NT2/D1 (cell line): Measurements from ENCODE around the gene FASN.
"Not testable (repeated sequence)": the region's sequence is repeated elsewhere in the genome, so short reads cannot be mapped to it uniquely, and the experiment has no call there.

Experiments
- DNase-seq: peaks from one replicate; pipeline ENCODE4 v3.0.0-alpha.2; 2011; ENCODE audit warnings: low read depth, low spot score
- H3K27me3 ChIP-seq: 2 replicates; pipeline ENCODE4 v1.6.0; 2011; ENCODE audit warnings: mild to moderate bottlenecking; ENCODE audit not compliant: insufficient read length, insufficient read depth
- H3K36me3 ChIP-seq: 2 replicates; pipeline ENCODE4 v1.6.1; 2011; ENCODE audit warnings: mild to moderate bottlenecking, low read length, mixed read lengths; ENCODE audit not compliant: insufficient read depth, insufficient read length
- H3K4me1 ChIP-seq: 2 replicates; pipeline ENCODE4 v1.5.1; 2011; ENCODE audit not compliant: insufficient read depth, insufficient read length
- H3K4me3 ChIP-seq: 2 replicates; pipeline ENCODE4 v1.5.1; 2011; ENCODE audit warnings: low read depth; ENCODE audit not compliant: insufficient read length
- H3K9ac ChIP-seq: 2 replicates; pipeline ENCODE4 v1.6.0; 2011; ENCODE audit warnings: low read depth; ENCODE audit not compliant: insufficient read length
- H3K9me3 ChIP-seq: 2 replicates; pipeline ENCODE4 v1.5.1; 2011; ENCODE audit warnings: mild to moderate bottlenecking, low read length; ENCODE audit not compliant: insufficient read depth
- SUZ12 ChIP-seq: IDR thresholded peaks from 2 replicates; pipeline ENCODE4 v1.6.1; 2011; ENCODE audit not compliant: insufficient read length, insufficient read depth; ENCODE audit errors: extremely low read depth
- YY1 ChIP-seq: IDR thresholded peaks from 2 replicates; pipeline ENCODE4 v1.6.1; 2011; ENCODE audit not compliant: insufficient read length, insufficient read depth
- ZNF274 ChIP-seq: IDR thresholded peaks from 2 replicates; pipeline ENCODE4 v1.6.1; 2011; ENCODE audit warnings: mild to moderate bottlenecking, low read depth, low read length

FASN gene

DNA sequence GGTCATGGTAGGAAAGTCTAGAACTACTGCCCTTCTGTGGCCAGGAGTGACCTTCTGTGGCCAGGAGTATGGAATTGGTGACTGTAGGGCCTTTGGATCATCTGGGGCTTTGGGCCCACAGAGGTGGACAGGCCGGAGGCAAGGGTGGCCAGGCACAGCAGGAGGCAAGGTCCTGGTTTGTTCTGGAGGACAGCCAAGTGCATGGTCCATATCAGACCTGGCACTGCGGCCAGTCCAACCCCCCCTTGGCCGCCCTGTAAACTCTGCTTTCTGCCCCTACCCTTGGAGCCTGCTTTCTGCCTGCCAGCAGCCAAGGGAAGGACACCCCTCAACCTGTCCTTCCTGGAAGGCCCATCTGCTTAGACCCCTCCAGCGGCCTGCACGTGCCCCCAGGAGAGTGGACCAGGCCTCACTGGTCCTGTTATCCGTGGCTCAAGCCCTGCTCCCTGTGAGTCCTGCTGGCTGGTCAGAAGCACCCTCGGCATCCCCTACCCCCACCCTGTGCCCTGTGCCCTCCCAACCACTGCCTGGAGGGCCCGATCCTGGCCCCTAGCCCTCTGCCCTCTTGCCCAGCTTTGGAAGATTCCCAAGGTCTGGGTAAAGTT, 58.2 kb downstream of the FASN start:
- peaks cover 17% of the 10 kb centered on the region for H3K27me3 ChIP-seq
- H3K4me1 ChIP-seq: peaks cover 32% of the 10 kb centered on the region
- no peak overlapping the region for H3K9ac ChIP-seq
- H3K36me3 ChIP-seq: peaks cover 19% of the 10 kb centered on the region
- TF ChIP-seq SUZ12: no peak
- no peak for TF ChIP-seq YY1
- TF ChIP-seq ZNF274: no peak
- no peak overlapping the region for H3K4me3 ChIP-seq
- DNase-seq: no peak
- H3K9me3 ChIP-seq: no peaks in the 10 kb centered on the region

DNA sequence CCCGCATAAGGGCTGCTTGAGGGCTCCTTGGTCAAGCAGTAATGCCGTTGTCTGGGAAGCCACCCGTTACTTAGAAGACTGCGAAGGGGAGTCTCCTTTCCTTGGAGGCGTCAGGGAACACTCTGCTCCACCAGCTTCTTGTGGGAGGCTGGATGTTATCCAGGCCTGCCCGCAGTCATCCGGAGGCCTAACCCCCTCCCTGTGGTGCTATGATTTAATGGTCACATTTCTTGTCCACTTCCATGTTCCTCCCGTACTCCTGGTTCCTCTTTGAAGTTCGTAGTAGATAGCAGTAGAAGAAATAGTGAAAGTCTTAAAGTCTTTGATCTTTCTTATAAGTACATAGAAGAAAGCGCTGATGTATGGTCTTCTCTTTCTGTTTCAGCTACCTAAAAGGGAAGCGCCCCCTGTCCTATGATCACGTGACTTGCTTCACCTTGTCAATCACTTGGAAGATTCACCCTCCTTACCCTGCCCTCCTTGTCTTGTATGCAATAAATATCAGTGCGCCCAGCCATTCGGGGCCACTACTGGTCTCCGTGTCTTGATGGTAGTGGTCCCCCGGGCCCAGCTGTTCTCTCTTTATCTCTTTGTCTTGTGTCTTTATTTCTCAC, 59.1 kb downstream of the FASN start:
- Histone ChIP-seq H3K27me3 (peaks cover 17% of the 10 kb centered on the region), H3K4me1 (peaks cover 36% of the 10 kb centered on the region), H3K36me3 (peaks cover 21% of the 10 kb centered on the region)
- not testable (repeated sequence) for H3K9me3 ChIP-seq, DNase-seq, H3K4me3 ChIP-seq, H3K9ac ChIP-seq

DNA sequence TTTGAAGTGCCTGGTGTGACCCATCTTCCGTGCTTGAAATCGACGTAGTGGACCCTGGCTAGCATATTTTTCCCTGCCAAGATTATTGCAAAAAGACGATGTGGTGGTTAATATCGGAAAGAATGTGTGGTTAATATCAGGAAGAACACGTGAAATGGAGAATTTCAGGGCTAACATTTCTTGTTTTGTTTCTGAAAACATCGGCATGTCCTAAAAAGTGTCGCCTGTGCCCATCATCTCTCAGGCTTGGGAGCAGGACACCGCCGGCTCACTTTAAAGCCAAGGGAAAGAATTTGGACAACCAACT, 60.2 kb downstream of the FASN start:
- H3K4me3 ChIP-seq: no peak overlapping the region
- TF ChIP-seq YY1 (no peak), SUZ12 (no peak), ZNF274 (no peak)
- peaks cover 28% of the 10 kb centered on the region for H3K4me1 ChIP-seq
- no peaks in the 10 kb centered on the region for H3K9me3 ChIP-seq
- H3K9ac ChIP-seq: peak overlapping the region; percentile 47
- H3K36me3 ChIP-seq: peaks cover 31% of the 10 kb centered on the region
- DNase-seq: no peak
- peaks cover 17% of the 10 kb centered on the region for H3K27me3 ChIP-seq

DNA sequence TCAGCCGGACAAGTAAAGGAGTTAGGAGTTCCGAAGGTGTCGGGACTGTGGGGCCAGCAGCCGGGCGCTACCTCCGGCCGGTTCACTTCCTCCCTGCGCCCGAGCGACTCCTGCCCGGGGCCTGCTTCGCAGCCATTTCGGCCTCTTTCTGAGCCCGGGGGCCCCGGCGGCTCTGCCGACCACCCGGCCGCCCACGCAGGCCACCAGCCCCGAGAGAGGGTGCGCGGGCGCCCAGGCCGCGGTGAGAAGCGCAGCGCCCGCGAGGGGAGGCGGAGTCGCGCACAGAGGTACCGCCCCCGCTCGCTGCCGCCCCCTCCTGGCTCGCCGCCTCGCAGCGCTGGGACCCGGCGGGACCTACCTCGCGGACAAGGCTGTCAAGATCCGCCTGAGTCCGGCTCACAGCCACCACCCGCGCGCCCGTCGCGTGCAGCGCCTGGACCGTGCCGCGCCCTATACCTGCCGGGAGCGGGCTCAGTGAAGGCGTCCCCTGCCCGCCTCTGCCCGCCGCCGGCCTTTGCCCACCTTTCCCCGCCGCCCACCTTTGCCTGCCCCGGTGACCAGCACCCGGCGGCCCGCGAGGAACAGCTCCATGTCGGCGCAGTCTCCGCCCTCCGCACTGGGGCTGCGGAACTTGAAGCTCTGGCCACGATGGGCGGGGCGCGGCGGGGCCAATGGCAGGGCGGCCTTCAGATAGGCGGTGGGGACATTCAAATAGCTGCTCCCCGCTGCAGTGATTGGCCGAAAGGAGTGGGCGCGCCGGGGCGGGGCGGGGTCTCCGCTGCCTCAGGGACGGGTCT, 60.7 kb downstream of the FASN start, which contains the start of gene DCXR:
Gene DCXR (minus strand): TSS at position 606 of the 797 bp plus-strand sequence. CDS start 15 bp downstream, at position 591.
- TF ChIP-seq YY1: no peak
- no peak for TF ChIP-seq SUZ12
- no peak for TF ChIP-seq ZNF274
- Histone ChIP-seq H3K9me3 (no peaks in the 10 kb centered on the region), H3K9ac (peak within 1 kb of the TSS; percentile 81), H3K36me3 (peaks cover 34% of the 10 kb centered on the region), H3K27me3 (peaks cover 15% of the 10 kb centered on the region), H3K4me1 (peaks cover 28% of the 10 kb centered on the region), H3K4me3 (peak within 1 kb of the TSS; percentile 83)
- peak; percentile 93 for DNase-seq

DNA sequence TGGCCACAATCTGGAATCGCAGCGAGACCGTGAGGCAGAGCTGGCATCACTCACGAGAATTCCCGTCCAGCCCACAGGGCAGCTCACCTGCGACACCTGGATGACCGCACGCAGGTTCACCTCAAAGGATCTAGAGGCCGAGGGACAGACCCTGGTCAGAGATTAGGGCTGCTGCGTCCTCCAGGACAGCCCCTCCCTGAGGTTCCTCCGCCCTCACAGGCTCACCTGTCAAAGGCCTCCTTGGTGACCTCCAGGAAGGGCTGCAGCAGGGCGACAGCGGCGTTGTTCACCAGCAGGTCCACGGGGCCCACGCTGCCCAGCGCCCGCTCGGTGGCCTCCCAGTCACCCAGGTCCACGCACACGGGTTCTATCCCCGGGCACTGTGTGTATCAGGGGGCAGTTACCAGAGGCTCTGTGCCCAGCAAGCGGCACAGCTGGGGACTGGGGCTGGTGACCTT, 61.4 kb downstream of the FASN start:
- H3K9ac ChIP-seq: peak overlapping the region; percentile 81
- H3K4me1 ChIP-seq: peaks cover 30% of the 10 kb centered on the region
- no peak for TF ChIP-seq YY1
- no peak for TF ChIP-seq ZNF274
- no peak for TF ChIP-seq SUZ12
- H3K9me3 ChIP-seq: no peaks in the 10 kb centered on the region
- peaks cover 15% of the 10 kb centered on the region for H3K27me3 ChIP-seq
- no peak for DNase-seq
- peak overlapping the region; percentile 83 for H3K4me3 ChIP-seq
- H3K36me3 ChIP-seq: peaks cover 34% of the 10 kb centered on the region

DNA sequence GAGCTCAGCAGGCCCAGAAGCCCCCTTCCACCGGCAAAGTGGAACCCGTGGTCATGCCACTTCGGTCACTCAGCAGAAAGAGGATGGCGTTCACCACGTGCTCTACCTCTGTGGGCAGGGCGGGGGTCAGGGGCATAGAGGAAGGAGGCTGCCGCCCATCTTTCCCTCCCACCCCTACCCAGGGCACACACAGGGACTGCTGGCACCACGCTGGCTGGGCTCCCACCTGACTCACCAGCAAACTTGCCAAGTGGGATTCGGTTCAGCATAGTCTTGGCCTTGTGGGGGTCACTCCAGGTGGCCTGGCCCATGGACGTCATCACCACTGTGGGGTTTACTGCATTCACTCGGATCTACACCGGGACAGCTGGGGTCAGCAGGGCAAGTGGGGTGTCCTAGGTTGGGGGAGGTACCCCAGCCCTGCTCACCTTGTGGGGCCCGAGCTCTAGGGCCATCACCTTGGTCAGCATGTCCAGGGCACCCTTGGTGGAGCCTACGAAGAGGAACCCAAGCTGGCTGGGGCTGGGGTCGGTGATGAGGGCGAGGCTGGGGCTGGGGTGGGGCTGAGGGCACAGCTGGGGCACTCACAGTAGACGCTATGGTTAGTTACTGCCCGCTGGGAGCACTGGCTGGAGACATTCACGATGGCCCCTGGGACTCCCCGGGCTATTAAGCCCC, 61.9 kb downstream of the FASN start:
- Histone ChIP-seq H3K9ac (peak overlapping the region; percentile 81), H3K4me3 (peak overlapping the region; percentile 83), H3K36me3 (peaks cover 34% of the 10 kb centered on the region), H3K4me1 (peaks cover 30% of the 10 kb centered on the region), H3K27me3 (peaks cover 15% of the 10 kb centered on the region), H3K9me3 (no peaks in the 10 kb centered on the region)
- TF ChIP-seq SUZ12 (no peak), ZNF274 (no peak), YY1 (no peak)
- DNase-seq: no peak

DNA sequence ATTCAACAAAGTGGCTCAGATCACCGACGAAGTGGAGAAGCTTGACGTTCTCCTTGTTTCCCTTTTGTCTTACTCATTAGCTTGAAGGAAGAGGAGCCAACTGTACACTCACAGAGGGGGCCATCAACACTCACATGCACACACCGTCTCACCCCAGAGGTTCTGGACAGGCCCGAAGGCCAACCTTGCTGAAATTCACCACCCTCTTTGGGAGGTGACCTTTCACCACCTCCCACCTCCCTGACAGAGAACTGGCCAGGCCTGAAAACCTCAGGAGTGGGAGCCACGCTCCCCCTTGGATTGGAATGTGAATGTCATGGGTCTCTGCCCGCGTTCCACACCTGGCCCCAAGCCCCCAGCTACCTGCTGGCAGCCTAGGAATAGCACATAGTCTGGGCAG, 62.5 kb downstream of the FASN start:
- Histone ChIP-seq H3K27me3 (peaks cover 15% of the 10 kb centered on the region), H3K4me3 (no peak overlapping the region), H3K36me3 (peaks cover 34% of the 10 kb centered on the region), H3K4me1 (peaks cover 33% of the 10 kb centered on the region), H3K9ac (peak overlapping the region; percentile 63), H3K9me3 (no peaks in the 10 kb centered on the region)
- TF ChIP-seq YY1 (no peak), ZNF274 (no peak), SUZ12 (no peak)
- no peak for DNase-seq
